GM21515 (cell line): Measurements from ENCODE around the gene MYOZ3.
A peak's percentile ranks its signal among the peaks of the same experiment; 100 is the strongest.

ENCODE experiments used
- ATAC-seq: cut with Tn5 transposase; IDR thresholded peaks from one replicate; pipeline ENCODE4 v1.9.1; 2021; ENCODE audit not compliant: unreplicated experiment

Gene MYOZ3

GRCh38 chr5:150661086-150661485, at the start of gene MYOZ3:
Gene MYOZ3, plus strand, starts transcription at chr5:150661251. Its CDS starts 1,691 bp downstream, at chr5:150662942.
- no peak for ATAC-seq

GRCh38 chr5:150612405-150612804, 48.6 kb upstream of the MYOZ3 start:
- ATAC-seq, result no peak

GRCh38 chr5:150612905-150613670, 48.0 kb upstream of the MYOZ3 start:
- no peak for ATAC-seq

- no peak for ATAC-seq
These were observed 46.9 kb upstream of the MYOZ3 start for GRCh38 chr5:150613991-150614660.

- ATAC-seq, result no peak
These were observed 46.4 kb upstream of the MYOZ3 start for GRCh38 chr5:150614661-150615060.

- ATAC-seq, result no peak
These were observed 45.8 kb upstream of the MYOZ3 start for GRCh38 chr5:150615141-150615699.

GRCh38 chr5:150616024-150616470, 45.0 kb upstream of the MYOZ3 start:
- no peak for ATAC-seq

GRCh38 chr5:150616506-150616905, 44.5 kb upstream of the MYOZ3 start:
- no peak for ATAC-seq

- no peak for ATAC-seq
These were observed 42.9 kb upstream of the MYOZ3 start for GRCh38 chr5:150618163-150618562.

GRCh38 chr5:150618588-150619281, 42.3 kb upstream of the MYOZ3 start:
- ATAC-seq, result no peak

GRCh38 chr5:150619359-150620230, 41.5 kb upstream of the MYOZ3 start:
- no peak for ATAC-seq

GRCh38 chr5:150621301-150621700, 39.8 kb upstream of the MYOZ3 start:
- no peak for ATAC-seq

- ATAC-seq, result no peak
These were observed 38.9 kb upstream of the MYOZ3 start for GRCh38 chr5:150622157-150622556.

- ATAC-seq, result no peak
These were observed 37.7 kb upstream of the MYOZ3 start for GRCh38 chr5:150623152-150623877.

- no peak for ATAC-seq
These were observed 37.2 kb upstream of the MYOZ3 start for GRCh38 chr5:150623878-150624216.

GRCh38 chr5:150624334-150625163, 36.5 kb upstream of the MYOZ3 start:
- peak; percentile 34 for ATAC-seq

GRCh38 chr5:150625164-150625535, 35.9 kb upstream of the MYOZ3 start:
- no peak for ATAC-seq

GRCh38 chr5:150625831-150626746, 35.0 kb upstream of the MYOZ3 start:
- peak; percentile 33 for ATAC-seq
